WTC11 (cell line): ENCODE measurements around the gene TIMM22. TPM values are rescaled to one million over a fixed set of nuclear protein-coding genes. Genes with fewer than 3 reads are reported as not detected.

Experiments used
- ATAC-seq: fragments of 200-7000 bp; cut with Tn5 transposase; 2 replicates; pipeline ENCODE4 v1.10.0; 2021; ENCODE audit warnings: mild to moderate bottlenecking, moderate library complexity
- CTCF ChIA-PET: fragments of 300-600 bp; sonication (Branson Sonifier 250); formaldehyde crosslinking; loops from one replicate; lab custom pipeline; 2021; ENCODE audit warnings: antibody characterized with exemption; lab: Charles Lee
- POLR2A ChIA-PET: fragments of 350-600 bp; sonication (Branson Sonifier 250); formaldehyde crosslinking; loops from one replicate; lab custom pipeline; 2021; ENCODE audit warnings: antibody characterized with exemption; lab: Charles Lee
- DNase-seq: peaks from one replicate; pipeline ENCODE4 v3.0.0; 2021; ENCODE audit warnings: low spot score
- H3K27ac Mint-ChIP-seq: 2 replicates; pipeline ENCODE4 v1.8.0; 2021; ENCODE audit warnings: mixed read lengths
- H3K27me3 Mint-ChIP-seq: 2 replicates; pipeline ENCODE4 v1.8.0; 2021; ENCODE audit warnings: low read depth, mild to moderate bottlenecking, moderate library complexity, mixed read lengths
- H3K36me3 Mint-ChIP-seq: 2 replicates; pipeline ENCODE4 v1.8.0; 2021; ENCODE audit warnings: mixed read lengths
- H3K4me1 Mint-ChIP-seq: 2 replicates; pipeline ENCODE4 v1.8.0; 2022; ENCODE audit warnings: mixed read lengths
- H3K4me3 Mint-ChIP-seq: 2 replicates; pipeline ENCODE4 v1.8.0; 2021; ENCODE audit warnings: mild to moderate bottlenecking, moderate library complexity, mixed read lengths
- H3K9me3 Mint-ChIP-seq: 2 replicates; pipeline ENCODE4 v1.8.0; 2021; ENCODE audit warnings: mixed read lengths
- ATF3 ChIP-seq: sonication (generic); formaldehyde crosslinking; conservative IDR thresholded peaks from 2 replicates; pipeline ENCODE4 v1.8.1; 2022; ENCODE audit warnings: mild to moderate bottlenecking, missing genetic modification reagents
- CTCF ChIP-seq: fragments of 200-600 bp; IDR thresholded peaks from 2 replicates; pipeline ENCODE4 v1.8.0; 2022; ENCODE audit warnings: antibody characterized with exemption
- E2F5 ChIP-seq: sonication (generic); formaldehyde crosslinking; IDR thresholded peaks from 2 replicates; pipeline ENCODE4 v1.8.1; 2022; ENCODE audit warnings: mild to moderate bottlenecking, moderate library complexity, missing genetic modification reagents
- FOXJ3 ChIP-seq: sonication (generic); formaldehyde crosslinking; IDR thresholded peaks from 2 replicates; pipeline ENCODE4 v1.9.0; 2021; ENCODE audit warnings: missing genetic modification reagents, mild to moderate bottlenecking, borderline replicate concordance
- FOXP1 ChIP-seq: sonication (generic); formaldehyde crosslinking; IDR thresholded peaks from 2 replicates; pipeline ENCODE4 v1.8.0; 2022; ENCODE audit warnings: missing genetic modification reagents, mild to moderate bottlenecking, moderate library complexity, borderline replicate concordance
- FOXP4 ChIP-seq: sonication (generic); formaldehyde crosslinking; IDR thresholded peaks from 2 replicates; pipeline ENCODE4 v1.8.0; 2022; ENCODE audit warnings: mild to moderate bottlenecking, missing genetic modification reagents
- GABPB1 ChIP-seq: sonication (generic); formaldehyde crosslinking; IDR thresholded peaks from 2 replicates; pipeline ENCODE4 v1.8.1; 2023; ENCODE audit warnings: mild to moderate bottlenecking, missing genetic modification reagents
- IRF1 ChIP-seq: sonication (generic); formaldehyde crosslinking; IDR thresholded peaks from 2 replicates; pipeline ENCODE4 v1.8.0; 2023; ENCODE audit warnings: missing genetic modification reagents
- JAZF1 ChIP-seq: fragments of 250-450 bp; sonication (Bioruptor Pico); IDR thresholded peaks from 2 replicates; pipeline ENCODE4 v1.9.0; 2021; ENCODE audit warnings: moderate library complexity, mild to moderate bottlenecking, inconsistent platforms
- JUN ChIP-seq: sonication (generic); formaldehyde crosslinking; IDR thresholded peaks from 2 replicates; pipeline ENCODE4 v1.8.0; 2023; ENCODE audit warnings: mild to moderate bottlenecking, missing genetic modification reagents
- KAT7 ChIP-seq: sonication (generic); formaldehyde crosslinking; IDR thresholded peaks from 2 replicates; pipeline ENCODE4 v1.8.1; 2023; ENCODE audit warnings: missing genetic modification reagents, mild to moderate bottlenecking, borderline replicate concordance
- MXD4 ChIP-seq: fragments of 250-450 bp; sonication (Bioruptor Pico); IDR thresholded peaks from 2 replicates; pipeline ENCODE4 v1.8.0; 2021; ENCODE audit warnings: mild to moderate bottlenecking, moderate library complexity, borderline replicate concordance
- NFYB ChIP-seq: sonication (generic); formaldehyde crosslinking; conservative IDR thresholded peaks from 2 replicates; pipeline ENCODE4 v1.8.0; 2022; ENCODE audit warnings: low read depth, missing genetic modification reagents
- PREB ChIP-seq: sonication (generic); formaldehyde crosslinking; IDR thresholded peaks from 2 replicates; pipeline ENCODE4 v1.8.1; 2022; ENCODE audit warnings: mild to moderate bottlenecking, missing genetic modification reagents, moderate library complexity, borderline replicate concordance
- SMAD4 ChIP-seq: sonication (generic); formaldehyde crosslinking; IDR thresholded peaks from 2 replicates; pipeline ENCODE4 v1.8.0; 2022; ENCODE audit warnings: mild to moderate bottlenecking, missing genetic modification reagents
- USF2 ChIP-seq: sonication (generic); formaldehyde crosslinking; IDR thresholded peaks from 2 replicates; pipeline ENCODE4 v1.8.1; 2023; ENCODE audit warnings: mild to moderate bottlenecking, missing genetic modification reagents, moderate library complexity
- ZNF138 ChIP-seq: sonication (generic); formaldehyde crosslinking; conservative IDR thresholded peaks from 2 replicates; pipeline ENCODE4 v1.8.1; 2022; ENCODE audit warnings: mild to moderate bottlenecking, moderate library complexity, missing genetic modification reagents
- ZNF232 ChIP-seq: sonication (generic); formaldehyde crosslinking; IDR thresholded peaks from 2 replicates; pipeline ENCODE4 v1.8.0; 2022; ENCODE audit warnings: mild to moderate bottlenecking, missing genetic modification reagents
- ZNF423 ChIP-seq: fragments of 250-450 bp; sonication (Bioruptor Pico); IDR thresholded peaks from 2 replicates; pipeline ENCODE4 v2.1.2; 2022; ENCODE audit warnings: mild to moderate bottlenecking, moderate library complexity
- ZNF425 ChIP-seq: fragments of 250-450 bp; sonication (Bioruptor Pico); conservative IDR thresholded peaks from 2 replicates; pipeline ENCODE4 v1.9.0; 2021; ENCODE audit warnings: mild to moderate bottlenecking
- total RNA-seq: library from RNA; stranded (reverse); gene quantifications from 3 replicates; pipeline ENCODE4 v1.2.3, GENCODE V29; 2021

Gene TIMM22
- total RNA-seq, 1 experiment from 2014 or later = 18.0 TPM

GRCh38 chr17:968812-969730 lies 27.9 kb upstream of the TIMM22 start (continued):
- TF ChIP-seq JAZF1 (CRISPR knock-in tag) (no peak), FOXJ3 (CRISPR knock-in tag) (no peak), GABPB1 (no peak), ZNF138 (CRISPR knock-in tag) (no peak), ZNF425 (no peak), KAT7 (no peak)

- Mint-ChIP-seq H3K4me3 (peak overlapping the region; percentile 15), H3K9me3 (peaks cover 8% of the 10 kb centered on the region), H3K4me1 (peaks cover 79% of the 10 kb centered on the region), H3K36me3 (peaks cover 16% of the 10 kb centered on the region), H3K27me3 (no peaks in the 10 kb centered on the region), H3K27ac (peak overlapping the region; percentile 90)
- ATAC-seq = no peak; the same call in 1 of the 2 replicates
- DNase-seq = no peak
- no peak for TF ChIP-seq PREB (CRISPR knock-in tag)
- no peak for TF ChIP-seq FOXP4 (CRISPR knock-in tag)
- no peak for TF ChIP-seq USF2 (CRISPR knock-in tag)
- no peak for TF ChIP-seq CTCF
- no peak for TF ChIP-seq SMAD4 (CRISPR knock-in tag)
- CTCF ChIA-PET = interaction anchor here (1.6 kb wide), 1 partner anchor 11 kb away, joined by 3 read pairs; no protein-coding TSS in a partner anchor
- POLR2A ChIA-PET = interaction anchor here (1.6 kb wide), 1 partner anchor 10 kb away, joined by 4 read pairs; the partner anchor contains the start of gene NXN
These were observed 27.0 kb upstream of the TIMM22 start for GRCh38 chr17:969811-970355.

GRCh38 chr17:970364-970763 lies 26.6 kb upstream of the TIMM22 start:
- Mint-ChIP-seq H3K27ac (peak overlapping the region; percentile 90), H3K4me3 (no peak overlapping the region), H3K9me3 (peaks cover 8% of the 10 kb centered on the region), H3K4me1 (peaks cover 79% of the 10 kb centered on the region), H3K27me3 (no peaks in the 10 kb centered on the region), H3K36me3 (peaks cover 16% of the 10 kb centered on the region)
- POLR2A ChIA-PET = interaction anchor here (1.6 kb wide), 1 partner anchor 9 kb away, joined by 4 read pairs; the partner anchor contains the start of gene NXN
- CTCF ChIA-PET = interaction anchor here (1.6 kb wide), 1 partner anchor 11 kb away, joined by 3 read pairs; no protein-coding TSS in a partner anchor
- ATAC-seq (no peak), DNase-seq (no peak)
- no peak for TF ChIP-seq ZNF423
- TF ChIP-seq GABPB1 = no peak
- TF ChIP-seq ZNF232 (CRISPR knock-in tag) = no peak
- TF ChIP-seq ATF3 (CRISPR knock-in tag) = no peak
- TF ChIP-seq FOXP1 (CRISPR knock-in tag) = no peak
- no peak for TF ChIP-seq IRF1
- no peak for TF ChIP-seq NFYB
- TF ChIP-seq MXD4 (CRISPR knock-in tag) = no peak
- TF ChIP-seq JUN (CRISPR knock-in tag) = no peak
- no peak for TF ChIP-seq E2F5 (CRISPR knock-in tag)
- no peak for TF ChIP-seq FOXJ3 (CRISPR knock-in tag)
